BLaER1 treated with 17β-estradiol and CSF1 and Interleukin-3, amounts not matched to agents 10 nM and 100 nM (cell line): Measurements from ENCODE around the gene TRDN.

Source experiments
- H3K27ac ChIP-seq, 11 experiments: shearing (Covaris generic); formaldehyde crosslinking; 2 replicates each; pipeline ENCODE4 v1.8.1; 2022
- H3K27me3 ChIP-seq, 11 experiments: shearing (Covaris generic); formaldehyde crosslinking; 2 replicates each; pipeline ENCODE4 v1.8.1; 2022
- H3K36me3 ChIP-seq, 11 experiments: shearing (Covaris generic); formaldehyde crosslinking; 2 replicates each; pipeline ENCODE4 v1.8.1; 2022
- H3K4me1 ChIP-seq, 10 experiments: shearing (Covaris generic); formaldehyde crosslinking; 2 replicates each; pipeline ENCODE4 v1.8.1; 2022
- H3K4me2 ChIP-seq, 11 experiments: shearing (Covaris generic); formaldehyde crosslinking; 2 replicates each; pipeline ENCODE4 v1.8.1; 2022
- H3K4me3 ChIP-seq, 10 experiments: shearing (Covaris generic); formaldehyde crosslinking; 2 replicates each; pipeline ENCODE4 v1.8.1; 2022
- H3K9ac ChIP-seq, 11 experiments: shearing (Covaris generic); formaldehyde crosslinking; 2 replicates each; pipeline ENCODE4 v1.8.1; 2022
- H3K9me3 ChIP-seq, 11 experiments: shearing (Covaris generic); formaldehyde crosslinking; replicated peaks in 1 of 11; 2 replicates each; pipeline ENCODE4 v1.8.1; 2022
- H4K20me1 ChIP-seq, 11 experiments: shearing (Covaris generic); formaldehyde crosslinking; 2 replicates each; pipeline ENCODE4 v1.8.1; 2022
- Cebpa-rat ChIP-seq, 11 experiments: shearing (Covaris generic); IDR thresholded peaks; 2 replicates each; pipeline ENCODE4 v1.8.1; 2022

Gene TRDN

DNA sequence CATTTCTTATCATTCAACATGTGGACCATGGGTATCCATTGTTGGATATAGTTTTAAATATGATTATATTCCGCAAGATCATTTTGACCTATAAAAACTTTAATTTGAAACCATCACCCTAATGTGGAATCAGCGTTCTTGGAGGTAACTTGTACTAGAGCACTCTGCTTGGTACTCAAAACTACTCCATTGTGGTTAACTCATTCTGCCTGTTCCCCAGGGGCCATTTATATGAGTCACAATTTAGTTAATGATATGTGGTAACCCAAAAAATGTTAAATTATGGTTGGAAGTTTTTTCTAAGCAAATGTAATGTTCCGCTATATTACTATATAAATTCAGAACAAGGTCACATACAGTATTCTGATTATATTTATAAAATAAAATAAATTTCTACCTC, 109.3 kb downstream of the TRDN start:
- TF ChIP-seq Cebpa-rat (IDR thresholded peaks at IDR 0.05), result no peak
- H3K4me2 ChIP-seq, result peak overlapping the region in 2 of 11 experiments; percentile 38 to 43; a peak in 3 of 22 replicates

GRCh38 chr6:123526128-123526527, 110.6 kb downstream of the TRDN start:
- Histone ChIP-seq H4K20me1 (no peaks in the 10 kb centered on the region), H3K27me3 (no peaks in the 10 kb centered on the region), H3K27ac (no peak overlapping the region), H3K4me1 (peaks cover 0 to 40% (median 15%) of the 10 kb centered on the region in 10 experiments; a peak in 12 of 20 replicates), H3K36me3 (no peaks in the 10 kb centered on the region), H3K4me3 (no peak overlapping the region), H3K4me2 (peak overlapping the region in 2 of 11 experiments; percentile 25 to 33; a peak in 3 of 22 replicates), H3K9ac (no peak overlapping the region), H3K9me3 (peaks cover 0 to 5% (median 0%) of the 10 kb centered on the region in 11 experiments; a peak in 2 of 22 replicates)
- no peak for TF ChIP-seq Cebpa-rat (IDR thresholded peaks at IDR 0.05)

More for the DNA sequence above, 109.3 kb downstream of the TRDN start:
- Histone ChIP-seq H3K36me3 (no peaks in the 10 kb centered on the region), H3K4me3 (no peak overlapping the region), H3K9ac (no peak overlapping the region), H3K27ac (no peak overlapping the region), H3K27me3 (no peaks in the 10 kb centered on the region), H4K20me1 (no peaks in the 10 kb centered on the region), H3K4me1 (peaks cover 0 to 40% (median 15%) of the 10 kb centered on the region in 10 experiments; a peak in 12 of 20 replicates), H3K9me3 (peaks cover 0 to 5% (median 0%) of the 10 kb centered on the region in 11 experiments; a peak in 2 of 22 replicates)

GRCh38 chr6:123524781-123525180, 112.0 kb downstream of the TRDN start:
- H3K4me1 ChIP-seq, result peaks cover 0 to 38% (median 14%) of the 10 kb centered on the region in 10 experiments; a peak in 12 of 20 replicates

GRCh38 chr6:123520217-123520616, 116.5 kb downstream of the TRDN start:
- H3K9me3 ChIP-seq, result peaks cover 0 to 3% (median 0%) of the 10 kb centered on the region in 11 experiments; a peak in 2 of 22 replicates
- H3K4me2 ChIP-seq, result no peak overlapping the region
- no peaks in the 10 kb centered on the region for H3K27me3 ChIP-seq
- H3K36me3 ChIP-seq, result no peaks in the 10 kb centered on the region
- TF ChIP-seq Cebpa-rat (IDR thresholded peaks at IDR 0.05), result no peak
- no peak overlapping the region for H3K4me3 ChIP-seq
- H3K9ac ChIP-seq, result no peak overlapping the region
- H3K4me1 ChIP-seq, result no peaks in the 10 kb centered on the region; a peak in 1 of 20 replicates
- no peaks in the 10 kb centered on the region for H4K20me1 ChIP-seq
- H3K27ac ChIP-seq, result no peak overlapping the region

More at GRCh38 chr6:123524781-123525180, 112.0 kb downstream of the TRDN start:
- H3K36me3 ChIP-seq, result no peaks in the 10 kb centered on the region
- no peaks in the 10 kb centered on the region for H4K20me1 ChIP-seq
- H3K4me3 ChIP-seq, result no peak overlapping the region
- H3K9me3 ChIP-seq, result peaks cover 0 to 5% (median 0%) of the 10 kb centered on the region in 11 experiments; a peak in 2 of 22 replicates
- H3K27me3 ChIP-seq, result no peaks in the 10 kb centered on the region
- H3K27ac ChIP-seq, result no peak overlapping the region
- H3K4me2 ChIP-seq, result no peak overlapping the region
- TF ChIP-seq Cebpa-rat (IDR thresholded peaks at IDR 0.05), result no peak
- H3K9ac ChIP-seq, result no peak overlapping the region

GRCh38 chr6:123519189-123519505, 117.6 kb downstream of the TRDN start:
- H3K27me3 ChIP-seq, result no peaks in the 10 kb centered on the region
- H3K4me2 ChIP-seq, result no peak overlapping the region
- no peaks in the 10 kb centered on the region; a peak in 1 of 20 replicates for H3K4me1 ChIP-seq
- no peaks in the 10 kb centered on the region for H4K20me1 ChIP-seq
- no peaks in the 10 kb centered on the region for H3K9me3 ChIP-seq
- no peak for TF ChIP-seq Cebpa-rat (IDR thresholded peaks at IDR 0.05)
- H3K36me3 ChIP-seq, result no peaks in the 10 kb centered on the region
- no peak overlapping the region for H3K9ac ChIP-seq
- no peak overlapping the region for H3K4me3 ChIP-seq
- H3K27ac ChIP-seq, result no peak overlapping the region

GRCh38 chr6:123518441-123519188, 118.1 kb downstream of the TRDN start:
- H3K36me3 ChIP-seq, result no peaks in the 10 kb centered on the region
- H3K4me2 ChIP-seq, result no peak overlapping the region
- H4K20me1 ChIP-seq, result no peaks in the 10 kb centered on the region
- no peak overlapping the region for H3K4me3 ChIP-seq
- no peaks in the 10 kb centered on the region for H3K27me3 ChIP-seq
- no peak overlapping the region for H3K27ac ChIP-seq
- H3K4me1 ChIP-seq, result no peaks in the 10 kb centered on the region; a peak in 1 of 20 replicates
- H3K9ac ChIP-seq, result no peak overlapping the region
- no peak for TF ChIP-seq Cebpa-rat (IDR thresholded peaks at IDR 0.05)
- H3K9me3 ChIP-seq, result no peaks in the 10 kb centered on the region

- Histone ChIP-seq H3K4me1 (no peaks in the 10 kb centered on the region), H3K36me3 (no peaks in the 10 kb centered on the region), H3K9ac (no peak overlapping the region), H3K9me3 (no peaks in the 10 kb centered on the region), H3K4me2 (no peak overlapping the region), H4K20me1 (no peaks in the 10 kb centered on the region), H3K27me3 (no peaks in the 10 kb centered on the region), H3K4me3 (no peak overlapping the region), H3K27ac (no peak overlapping the region)
- TF ChIP-seq Cebpa-rat (IDR thresholded peaks at IDR 0.05), result no peak
Measured at GRCh38 chr6:123515715-123516114, 121.0 kb downstream of the TRDN start.

GRCh38 chr6:123509112-123509511, 127.6 kb downstream of the TRDN start:
- Histone ChIP-seq H3K9ac (no peak overlapping the region), H3K4me2 (no peak overlapping the region), H3K27ac (no peak overlapping the region), H3K36me3 (no peaks in the 10 kb centered on the region), H3K4me3 (no peak overlapping the region), H3K9me3 (no peaks in the 10 kb centered on the region), H4K20me1 (no peaks in the 10 kb centered on the region), H3K27me3 (no peaks in the 10 kb centered on the region), H3K4me1 (no peaks in the 10 kb centered on the region)
- no peak for TF ChIP-seq Cebpa-rat (IDR thresholded peaks at IDR 0.05)

- no peaks in the 10 kb centered on the region for H3K36me3 ChIP-seq
- no peak for TF ChIP-seq Cebpa-rat (IDR thresholded peaks at IDR 0.05)
- no peaks in the 10 kb centered on the region for H3K9me3 ChIP-seq
- H3K4me1 ChIP-seq, result no peaks in the 10 kb centered on the region
- no peak overlapping the region for H3K4me2 ChIP-seq
- no peaks in the 10 kb centered on the region for H4K20me1 ChIP-seq
- no peak overlapping the region for H3K9ac ChIP-seq
- no peak overlapping the region for H3K27ac ChIP-seq
- H3K27me3 ChIP-seq, result no peaks in the 10 kb centered on the region
- H3K4me3 ChIP-seq, result no peak overlapping the region
Measured at GRCh38 chr6:123508290-123508689, 128.5 kb downstream of the TRDN start.

DNA sequence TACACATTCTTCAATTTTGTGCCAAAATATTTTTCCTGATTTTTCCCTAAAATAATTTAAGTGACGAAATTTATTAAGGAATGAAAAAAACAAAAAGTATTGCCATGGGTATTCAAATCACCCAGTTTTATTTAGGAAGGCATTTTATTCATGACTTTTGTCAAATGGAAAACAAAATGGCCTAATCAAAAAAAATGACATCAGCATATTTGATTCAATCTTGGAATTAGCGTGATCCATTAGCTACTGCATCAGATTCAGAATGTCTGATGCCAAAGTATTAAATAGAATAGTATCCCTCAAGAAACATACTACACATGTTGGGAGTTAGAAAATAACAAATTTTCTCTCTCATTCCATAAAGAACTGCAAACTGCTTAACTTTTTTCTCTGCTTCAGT, 129.2 kb downstream of the TRDN start:
- Histone ChIP-seq H3K27me3 (no peaks in the 10 kb centered on the region), H3K36me3 (no peaks in the 10 kb centered on the region), H3K4me2 (no peak overlapping the region), H3K4me1 (no peaks in the 10 kb centered on the region), H3K9me3 (no peaks in the 10 kb centered on the region), H3K9ac (no peak overlapping the region), H4K20me1 (no peaks in the 10 kb centered on the region), H3K4me3 (no peak overlapping the region), H3K27ac (no peak overlapping the region)
- TF ChIP-seq Cebpa-rat (IDR thresholded peaks at IDR 0.05), result no peak
